Activated CD8-positive, alpha-beta memory T cell treated with anti-CD3 and anti-CD28 coated beads, Interleukin-2, amount 50 U/mL, for 24 hours (primary cell): ENCODE data around the gene TRRAP.
"Not testable (repeated sequence)": the region's sequence is repeated elsewhere in the genome, so short reads cannot be mapped to it uniquely, and the experiment has no call there.

Experiments used
- DNase-seq: peaks from one replicate; pipeline ENCODE4 v3.0.0-alpha.2; 2020; ENCODE audit errors: extremely low read depth

TRRAP gene

DNA sequence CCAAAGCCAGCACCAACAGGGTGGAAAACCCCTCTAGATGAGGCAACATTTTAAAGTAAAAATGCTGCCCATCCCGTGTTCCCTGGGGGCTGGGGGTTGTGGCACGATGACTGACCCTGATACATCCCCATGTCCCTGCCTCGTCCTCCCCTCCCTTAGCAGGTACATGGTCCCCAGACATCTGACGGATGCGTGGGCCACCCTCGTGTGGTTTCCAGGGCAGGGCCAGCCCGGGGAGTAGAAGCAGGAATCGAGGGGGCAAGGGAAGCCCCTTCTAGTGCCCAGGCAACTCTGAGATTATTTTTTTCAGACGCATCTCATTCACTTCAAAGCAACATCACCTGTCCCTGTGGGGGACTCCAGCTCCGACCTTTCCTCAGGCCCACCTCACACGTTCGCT lies 12.0 kb upstream of the TRRAP start:
- no peak for DNase-seq

DNA sequence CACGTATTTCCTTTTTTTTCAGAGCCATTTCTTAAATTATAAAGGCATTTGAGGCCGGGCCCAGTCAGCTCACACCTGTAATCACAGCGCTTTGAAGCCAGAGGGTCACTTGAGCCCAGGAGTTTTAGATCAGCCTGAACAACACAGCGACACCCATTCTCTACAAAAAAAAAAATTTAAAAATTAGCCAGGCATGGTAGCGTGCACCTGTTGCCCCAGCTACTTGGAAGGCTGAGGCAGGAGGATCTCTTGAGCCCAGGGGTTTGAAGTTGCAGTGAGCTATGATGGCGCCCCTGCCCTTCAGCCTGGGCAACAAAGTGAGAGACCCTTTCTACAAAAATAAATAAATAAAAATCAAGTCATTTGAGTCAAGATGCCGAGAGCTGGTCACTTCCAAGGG lies 11.6 kb upstream of the TRRAP start:
- no peak for DNase-seq

DNA sequence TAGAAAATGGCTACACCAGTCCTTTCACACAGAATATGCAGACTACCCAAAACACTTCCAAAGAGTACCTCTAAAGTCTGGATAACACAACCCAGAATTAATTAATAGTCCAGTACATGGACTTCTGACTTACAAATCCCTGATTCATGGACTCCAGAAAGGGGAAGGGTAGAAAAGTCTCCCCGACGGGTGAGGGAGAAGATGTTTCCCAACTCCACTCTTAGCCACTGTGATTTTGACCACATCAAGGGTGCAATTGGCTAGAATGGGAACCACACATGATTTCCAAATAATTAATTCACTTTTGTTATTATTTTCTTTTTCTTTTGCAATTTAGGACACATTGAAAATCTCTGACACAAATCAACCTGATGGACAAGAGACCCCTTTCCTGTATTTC lies 9.9 kb upstream of the TRRAP start:
- no peak for DNase-seq

DNA sequence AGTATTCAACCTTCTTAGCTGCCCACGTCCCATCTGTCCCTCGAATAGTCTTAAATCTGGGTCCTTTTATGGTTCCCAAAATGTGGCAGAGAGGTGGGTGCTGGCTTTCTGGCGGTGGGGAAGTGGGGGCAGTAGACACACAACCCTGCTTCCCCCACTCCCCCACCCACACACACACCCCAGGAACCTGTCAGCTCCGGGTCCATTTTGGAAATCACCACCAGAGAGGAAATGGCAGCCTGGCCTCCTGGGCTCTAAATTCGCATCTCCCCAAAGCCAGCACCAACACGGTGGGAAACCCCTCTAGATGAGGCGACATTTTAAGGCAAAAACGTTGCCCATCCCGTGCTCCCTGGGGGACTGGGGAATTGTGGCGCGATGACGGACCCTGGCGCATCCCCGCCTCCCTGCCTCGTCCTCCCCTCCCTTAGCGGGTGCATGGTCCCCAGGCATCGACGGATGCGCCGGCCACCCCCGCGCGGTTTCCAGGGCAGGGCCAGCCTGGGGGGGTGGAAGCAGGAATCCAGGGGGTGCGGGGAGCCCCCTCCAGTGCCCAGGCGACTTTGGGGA lies 9.2 kb upstream of the TRRAP start:
- no peak for DNase-seq

DNA sequence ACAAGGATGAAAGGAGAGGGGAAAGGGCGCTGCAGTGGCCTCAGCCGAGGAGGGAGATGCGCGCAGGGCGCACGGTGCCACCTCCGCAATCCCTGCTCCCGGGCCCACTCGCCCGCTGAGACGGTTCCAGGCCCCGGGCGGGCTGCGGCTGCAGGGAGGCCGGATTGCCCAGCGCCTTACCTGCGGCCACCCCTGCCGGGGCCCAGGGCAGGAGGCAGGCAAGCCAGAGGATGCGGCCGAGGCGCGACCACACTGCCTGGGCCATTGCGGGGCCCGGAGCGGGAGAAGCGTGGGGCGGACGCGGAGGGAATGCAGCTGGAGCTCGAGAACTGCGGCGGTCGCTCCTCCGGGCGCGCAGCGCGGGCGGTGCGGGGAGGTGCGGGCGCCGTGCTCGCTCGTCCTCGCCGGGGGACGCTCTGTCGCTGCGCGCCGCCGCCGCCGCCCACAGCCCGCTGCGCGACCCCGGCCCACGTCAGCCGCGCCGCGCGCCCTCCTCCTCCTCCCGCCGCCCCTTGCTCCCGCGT lies 8.7 kb upstream of the TRRAP start, which contains the start of gene TMEM130:
TMEM130 (minus strand) TSS at position 418 of the 524 bp plus-strand sequence; CDS start at position 265, 153 bp downstream.
- no peak for DNase-seq

- peak; percentile 24 for DNase-seq
Observed at GRCh38 chr7:98870121-98870651, 8.1 kb upstream of the TRRAP start.

DNA sequence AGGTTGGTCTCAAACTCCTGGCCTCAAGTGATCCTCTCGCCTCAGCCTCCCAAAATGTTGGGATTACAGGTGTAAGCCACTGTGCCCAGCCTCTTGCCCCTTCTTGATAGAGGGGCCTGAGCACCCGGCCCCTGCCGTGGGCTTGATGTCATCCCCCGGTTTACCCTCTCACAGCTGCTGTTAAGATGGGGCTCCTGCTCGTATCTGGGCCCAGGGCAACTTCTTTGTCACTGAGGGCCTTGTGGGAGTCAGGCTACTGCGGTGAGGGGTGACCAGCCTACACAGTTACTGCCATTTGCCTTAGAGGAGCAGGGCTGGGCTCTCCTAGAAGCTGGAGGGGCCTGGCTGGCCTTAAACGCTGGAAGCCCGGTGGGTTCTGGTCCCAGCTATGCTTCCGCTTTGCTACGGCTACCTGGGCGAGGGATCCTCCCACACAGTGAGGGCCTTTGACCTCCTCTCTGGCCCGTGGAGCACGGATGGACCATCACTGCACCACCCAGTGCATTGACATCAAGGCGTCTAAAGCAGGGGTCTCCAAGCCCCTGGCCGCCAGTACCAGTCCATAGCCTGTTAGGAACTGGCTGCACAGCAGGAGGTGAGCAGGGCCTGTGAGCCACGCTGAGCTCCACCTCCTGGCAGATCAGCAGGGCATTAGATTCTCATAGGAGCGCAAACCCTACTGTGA lies 7.4 kb upstream of the TRRAP start:
- DNase-seq = no peak

GRCh38 chr7:98872328-98872924 lies 5.9 kb upstream of the TRRAP start:
- DNase-seq = no peak

DNA sequence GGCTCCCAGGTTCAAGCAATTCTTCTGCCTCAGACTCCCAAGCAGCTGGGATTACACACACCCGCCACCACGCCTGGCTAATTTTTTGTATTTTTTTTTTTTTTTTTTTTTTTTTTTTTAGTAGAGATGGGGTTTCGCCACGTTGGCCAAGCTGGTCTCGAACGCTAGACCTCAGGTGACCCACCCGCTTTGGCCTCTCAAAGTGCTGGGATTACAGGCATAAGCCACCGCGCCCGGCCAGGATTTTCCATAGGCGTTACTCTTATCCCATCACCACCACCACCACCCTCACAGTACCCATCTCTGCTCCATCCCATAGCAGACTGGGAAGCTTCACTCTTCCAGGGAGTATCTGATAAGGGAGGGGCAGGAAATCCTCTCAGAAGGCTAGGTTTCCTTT lies 4.7 kb upstream of the TRRAP start:
- not testable (repeated sequence) for DNase-seq

GRCh38 chr7:98874942-98875341 lies 3.4 kb upstream of the TRRAP start:
- no peak for DNase-seq

DNA sequence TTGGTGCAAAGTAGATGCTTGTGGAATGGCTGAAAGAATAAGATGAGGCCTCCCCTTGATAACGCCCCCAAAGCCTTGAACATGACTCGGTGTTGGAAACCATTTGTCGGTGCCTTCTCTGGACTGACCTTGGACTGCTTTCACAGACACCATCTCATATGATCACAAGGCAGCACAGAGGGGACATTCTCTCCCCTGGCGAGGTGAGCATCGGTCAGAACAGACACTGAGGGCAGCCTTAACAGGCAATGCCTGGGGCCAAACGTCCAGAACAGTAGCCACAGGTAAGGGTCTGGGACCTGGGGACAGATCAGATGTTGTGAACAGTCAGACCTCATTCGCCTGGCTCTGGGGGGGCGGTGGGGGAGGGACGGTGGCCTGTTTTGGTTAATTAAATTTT lies 2.8 kb upstream of the TRRAP start:
- DNase-seq = no peak

- DNase-seq = no peak
Observed at GRCh38 chr7:98877146-98877545, 1.2 kb upstream of the TRRAP start.

GRCh38 chr7:98877692-98878364 lies 504 bp upstream of the TRRAP start:
- no peak for DNase-seq

GRCh38 chr7:98879198-98879978 lies 1.1 kb downstream of the TRRAP start:
- peak; percentile 10 for DNase-seq

DNA sequence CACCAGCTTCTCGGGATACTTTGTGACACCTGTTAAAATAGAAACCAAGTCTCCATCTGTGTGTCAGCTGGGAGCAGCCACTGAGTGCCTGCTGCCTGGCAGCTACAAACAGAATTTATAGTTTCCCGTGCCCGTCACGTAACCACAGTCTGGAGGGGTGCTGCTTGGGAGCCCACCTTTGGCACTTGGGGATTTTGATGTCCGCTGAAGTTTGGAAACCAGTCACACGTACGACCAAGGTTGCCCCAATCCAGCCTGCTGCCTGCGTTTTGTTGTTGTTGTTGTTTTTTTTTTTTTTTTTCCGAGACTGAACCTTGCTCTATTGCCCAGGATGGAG lies 1.6 kb downstream of the TRRAP start:
- no peak for DNase-seq

DNA sequence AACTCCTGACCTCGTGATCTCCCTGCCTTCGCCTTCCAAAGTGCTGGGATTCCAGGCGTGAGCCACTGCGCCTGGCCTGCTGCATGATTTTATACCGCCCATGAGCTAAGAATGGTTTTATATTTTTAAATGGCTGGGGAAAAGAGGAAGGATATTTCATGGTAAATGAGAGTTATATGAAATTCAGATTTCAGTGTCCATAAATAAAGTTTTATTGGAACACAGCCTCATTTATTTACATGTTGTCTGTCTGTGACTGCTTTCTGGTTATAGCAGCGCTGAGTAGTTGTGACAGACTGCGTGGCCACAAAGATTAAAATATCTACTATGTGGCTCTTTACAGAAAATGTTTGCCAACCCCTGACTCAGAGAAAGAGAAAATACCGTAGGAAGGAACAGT lies 2.2 kb downstream of the TRRAP start:
- DNase-seq = no peak

- DNase-seq = no peak
Observed at GRCh38 chr7:98881561-98882315, 3.4 kb downstream of the TRRAP start.

GRCh38 chr7:98884416-98884815 lies 6.1 kb downstream of the TRRAP start:
- DNase-seq = no peak

- DNase-seq = no peak
Observed at GRCh38 chr7:98887038-98887437, 8.7 kb downstream of the TRRAP start.

DNA sequence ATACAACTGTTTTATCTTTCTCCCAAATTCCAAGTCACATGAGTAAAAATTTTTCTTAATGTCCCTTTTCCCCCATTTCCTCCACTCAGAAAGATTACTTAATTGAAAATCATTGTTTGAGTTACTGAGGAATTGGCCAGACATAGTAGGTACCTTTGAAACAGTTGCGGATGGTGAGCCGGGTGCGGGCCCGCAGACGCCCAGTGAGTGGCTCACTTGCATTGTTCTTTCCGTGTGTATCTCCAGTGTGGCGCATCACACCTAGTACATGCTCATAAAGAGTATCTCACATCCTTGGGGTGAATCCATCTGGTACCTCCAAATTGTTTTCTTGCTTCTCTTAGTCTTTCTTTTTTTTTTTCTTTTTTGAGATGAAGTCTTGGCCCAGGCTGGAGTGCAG lies 14.3 kb downstream of the TRRAP start:
- no peak for DNase-seq

- no peak for DNase-seq
Observed at GRCh38 chr7:98899816-98900215, 21.5 kb downstream of the TRRAP start.
